SK-N-MC (cell line): ENCODE measurements around the gene ABCC6.

Experiments
- EZH2 ChIP-seq: fragments of 200-600 bp; sonication (generic); IDR thresholded peaks from one replicate; pipeline ENCODE4 v1.6.1; 2017; ENCODE audit warnings: antibody characterized with exemption
- FOXP2 ChIP-seq: optimal IDR thresholded peaks from 2 replicates; pipeline ENCODE3; 2011; ENCODE audit warnings: mild to moderate bottlenecking, moderate library complexity; ENCODE audit not compliant: insufficient read depth; ENCODE audit errors: extremely low read length, control extremely low read depth
- POLR2AphosphoS5 ChIP-seq: IDR thresholded peaks from 2 replicates; pipeline ENCODE4 v1.6.1; 2012; ENCODE audit warnings: mild to moderate bottlenecking, low read depth, low read length, borderline replicate concordance

- no peak for TF ChIP-seq EZH2
- TF ChIP-seq POLR2AphosphoS5: no peak
- no peak for TF ChIP-seq FOXP2
Observed at GRCh38 chr16:16126896-16127295, 96.4 kb downstream of the ABCC6 start.
